ENCODE measurements around the gene TRMU.
"Not testable (repeated sequence)": the region's sequence is repeated elsewhere in the genome, so short reads cannot be mapped to it uniquely, and the experiment has no call there.

Gene TRMU

DNA sequence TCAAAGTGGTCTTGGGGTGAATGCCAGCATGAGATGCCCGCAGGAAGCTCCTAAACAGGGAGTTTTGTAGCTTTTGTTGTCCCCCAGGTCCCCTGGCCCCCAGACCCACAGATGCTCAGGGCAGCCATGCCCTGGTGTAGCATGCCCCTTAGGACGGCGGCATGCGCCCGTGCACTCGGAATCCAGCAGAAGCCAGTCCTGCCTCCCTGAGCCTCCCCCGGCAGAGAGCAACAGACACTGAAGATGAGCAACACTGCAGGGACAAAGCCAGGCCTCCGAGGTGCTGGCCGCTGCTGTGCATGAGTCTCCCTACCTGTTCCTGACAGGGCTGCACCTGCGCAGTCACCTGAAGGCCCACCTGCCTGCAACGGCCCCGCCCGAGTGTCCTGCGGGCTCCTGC is 59.1 kb downstream of the TRMU start:
- TF ChIP-seq SNAI2 (CRISPR knock-in tag; IDR thresholded peaks at IDR 0.05): no peak
- TF ChIP-seq ISL1 (CRISPR knock-in tag; IDR thresholded peaks at IDR 0.05): no peak
- no peak for ATAC-seq

DNA sequence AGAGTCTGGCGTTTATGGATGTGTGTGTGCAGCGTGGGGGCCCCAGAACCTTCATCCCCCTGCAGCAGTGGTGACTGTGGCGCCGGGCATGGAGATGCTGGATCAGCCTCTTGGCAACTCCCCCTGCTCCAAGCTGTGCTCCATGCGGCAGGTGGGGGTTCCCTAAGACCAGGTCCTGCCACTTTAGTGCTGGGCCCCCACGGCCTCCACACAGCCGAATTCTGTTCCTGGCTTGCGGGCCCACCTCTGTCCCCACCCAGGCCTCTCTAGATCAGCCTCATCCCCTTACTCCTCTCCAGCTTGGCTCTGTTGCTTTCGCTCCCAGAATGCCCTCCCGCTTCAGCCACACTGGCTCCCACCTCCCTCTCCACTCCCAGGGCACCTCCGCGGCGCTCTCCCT is 59.6 kb downstream of the TRMU start:
- TF ChIP-seq ZFP30 (CRISPR knock-in tag; IDR thresholded peaks at IDR 0.05): no peak
- no peak for TF ChIP-seq ZFP3 (CRISPR knock-in tag; IDR thresholded peaks at IDR 0.05)
- no peak for TF ChIP-seq ARNTL (CRISPR knock-in tag; IDR thresholded peaks at IDR 0.05; ENCODE audit: borderline replicate concordance, low read depth)

DNA sequence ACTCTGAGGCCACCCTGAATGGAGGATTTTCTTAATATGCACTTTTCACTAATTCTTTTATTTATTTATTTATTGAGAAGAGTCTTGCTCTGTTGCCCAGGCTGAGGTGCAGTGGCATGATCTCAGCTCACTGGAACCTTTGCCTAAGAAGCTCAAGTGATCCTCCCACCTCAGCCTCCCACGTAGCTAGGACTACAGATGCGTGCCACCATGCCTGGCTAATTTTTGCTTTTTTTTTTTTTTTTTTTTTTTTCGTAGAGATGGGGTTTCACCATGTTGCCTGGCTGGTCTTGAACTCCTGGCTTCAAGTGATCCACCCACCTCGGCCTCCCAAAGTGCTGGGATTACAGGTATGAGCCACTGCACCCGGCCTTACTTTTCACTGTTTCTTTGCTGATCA is 61.5 kb downstream of the TRMU start:
- ATAC-seq: not testable (repeated sequence)

More for the DNA sequence above, 59.6 kb downstream of the TRMU start:
- no peak for ATAC-seq

DNA sequence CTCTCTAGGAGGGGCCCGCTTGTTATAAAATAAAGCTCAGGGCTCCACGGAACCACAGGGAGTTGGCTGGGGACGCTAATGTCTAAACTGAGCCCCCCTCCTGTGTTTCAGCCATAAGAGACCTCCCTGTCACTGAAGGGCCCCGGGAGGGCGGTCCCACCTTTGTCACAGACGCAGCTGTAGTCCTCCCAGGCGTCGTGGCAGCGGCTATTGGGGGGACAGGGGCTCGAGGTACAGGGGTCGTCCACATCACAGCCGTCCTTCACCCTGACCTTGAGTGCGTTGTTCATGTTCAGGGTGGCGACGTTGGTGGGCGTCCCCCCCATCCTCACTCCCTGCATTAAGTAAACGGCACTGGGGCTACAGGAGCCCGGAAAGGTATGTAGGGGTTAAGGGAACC is 62.0 kb downstream of the TRMU start:
- no peak for TF ChIP-seq ISL1 (CRISPR knock-in tag; IDR thresholded peaks at IDR 0.05)
- no peak for TF ChIP-seq GLIS3 (CRISPR knock-in tag; IDR thresholded peaks at IDR 0.05)
- TF ChIP-seq SNAI2 (CRISPR knock-in tag; IDR thresholded peaks at IDR 0.05): no peak
- TF ChIP-seq ZNF70 (CRISPR knock-in tag; IDR thresholded peaks at IDR 0.05): no peak
- no peak for ATAC-seq

DNA sequence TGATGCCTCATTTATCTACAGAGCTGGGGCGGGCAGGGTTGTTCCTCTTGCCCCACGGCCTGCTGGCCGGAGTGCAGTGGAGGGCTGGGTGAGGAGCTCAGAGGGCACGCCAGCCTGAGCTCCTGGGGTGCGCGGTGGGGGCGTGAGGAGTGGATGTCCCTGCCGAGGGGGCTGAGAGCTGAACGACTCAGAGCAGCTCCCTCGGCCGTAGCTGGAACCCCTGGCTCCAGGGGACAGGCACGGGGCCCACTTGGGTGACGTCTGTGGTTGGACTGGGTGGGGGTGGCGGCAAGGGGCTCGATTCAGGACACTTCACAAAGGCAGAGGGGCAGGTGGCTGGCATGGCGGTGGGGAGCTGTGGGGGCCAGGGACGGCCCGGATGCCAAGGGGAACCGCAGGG is 62.4 kb downstream of the TRMU start:
- no peak for TF ChIP-seq SNAI2 (CRISPR knock-in tag; IDR thresholded peaks at IDR 0.05)
- ATAC-seq: no peak

DNA sequence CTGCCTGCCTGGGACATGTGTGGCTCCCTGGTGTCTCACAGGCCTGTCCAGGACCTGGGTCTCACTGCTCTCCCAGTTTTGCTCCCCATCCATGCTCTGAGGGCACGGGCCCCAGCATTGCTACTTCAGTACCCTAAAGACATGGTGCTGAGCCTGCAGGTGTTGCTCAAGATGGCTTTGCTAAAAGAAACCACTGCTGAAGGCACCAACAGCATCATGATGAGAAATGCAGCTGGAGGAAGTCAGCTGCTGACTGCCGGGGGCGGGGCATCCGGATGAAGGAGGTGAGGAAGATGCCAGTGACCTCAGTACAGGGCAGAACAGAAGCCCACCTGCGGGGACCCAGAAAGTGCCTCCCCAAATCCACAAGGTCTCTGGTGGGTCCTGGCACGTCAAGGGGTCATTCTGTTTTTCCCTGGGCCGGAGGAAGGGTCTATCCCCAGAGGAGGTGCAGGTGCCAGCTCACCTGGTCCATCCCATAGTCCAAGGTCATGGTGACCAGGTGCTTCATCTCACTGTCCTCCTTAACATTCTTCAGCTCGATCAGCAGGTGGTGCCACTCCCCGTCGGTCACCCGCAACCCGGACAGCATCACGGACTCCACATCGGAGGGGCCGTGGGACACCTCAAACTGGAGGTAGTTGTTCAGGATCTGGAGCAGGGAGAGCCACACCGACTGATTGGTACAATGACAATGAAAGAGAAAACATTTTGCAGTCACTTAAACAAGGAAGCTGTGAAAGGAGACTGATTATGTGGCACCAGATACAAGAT is 63.9 kb downstream of the TRMU start:
- no peak for ATAC-seq
- TF ChIP-seq ZNF8 (CRISPR knock-in tag; IDR thresholded peaks at IDR 0.05) (no peak), ARNTL (CRISPR knock-in tag; IDR thresholded peaks at IDR 0.05; ENCODE audit: borderline replicate concordance, low read depth) (no peak), TOX (CRISPR knock-in tag; IDR thresholded peaks at IDR 0.05; ENCODE audit: borderline replicate concordance) (no peak), CSDC2 (CRISPR knock-in tag; IDR thresholded peaks at IDR 0.05) (no peak), ZNF70 (CRISPR knock-in tag; IDR thresholded peaks at IDR 0.05) (no peak), ZFP3 (CRISPR knock-in tag; IDR thresholded peaks at IDR 0.05) (no peak), OSR1 (CRISPR knock-in tag; IDR thresholded peaks at IDR 0.05) (no peak)
- TF ChIP-seq, protein P1, sequence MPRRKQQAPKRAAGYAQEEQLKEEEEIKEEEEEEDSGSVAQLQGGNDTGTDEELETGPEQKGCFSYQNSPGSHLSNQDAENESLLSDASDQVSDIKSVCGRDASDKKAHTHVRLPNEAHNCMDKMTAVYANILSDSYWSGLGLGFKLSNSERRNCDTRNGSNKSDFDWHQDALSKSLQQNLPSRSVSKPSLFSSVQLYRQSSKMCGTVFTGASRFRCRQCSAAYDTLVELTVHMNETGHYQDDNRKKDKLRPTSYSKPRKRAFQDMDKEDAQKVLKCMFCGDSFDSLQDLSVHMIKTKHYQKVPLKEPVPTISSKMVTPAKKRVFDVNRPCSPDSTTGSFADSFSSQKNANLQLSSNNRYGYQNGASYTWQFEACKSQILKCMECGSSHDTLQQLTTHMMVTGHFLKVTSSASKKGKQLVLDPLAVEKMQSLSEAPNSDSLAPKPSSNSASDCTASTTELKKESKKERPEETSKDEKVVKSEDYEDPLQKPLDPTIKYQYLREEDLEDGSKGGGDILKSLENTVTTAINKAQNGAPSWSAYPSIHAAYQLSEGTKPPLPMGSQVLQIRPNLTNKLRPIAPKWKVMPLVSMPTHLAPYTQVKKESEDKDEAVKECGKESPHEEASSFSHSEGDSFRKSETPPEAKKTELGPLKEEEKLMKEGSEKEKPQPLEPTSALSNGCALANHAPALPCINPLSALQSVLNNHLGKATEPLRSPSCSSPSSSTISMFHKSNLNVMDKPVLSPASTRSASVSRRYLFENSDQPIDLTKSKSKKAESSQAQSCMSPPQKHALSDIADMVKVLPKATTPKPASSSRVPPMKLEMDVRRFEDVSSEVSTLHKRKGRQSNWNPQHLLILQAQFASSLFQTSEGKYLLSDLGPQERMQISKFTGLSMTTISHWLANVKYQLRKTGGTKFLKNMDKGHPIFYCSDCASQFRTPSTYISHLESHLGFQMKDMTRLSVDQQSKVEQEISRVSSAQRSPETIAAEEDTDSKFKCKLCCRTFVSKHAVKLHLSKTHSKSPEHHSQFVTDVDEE (CRISPR knock-in tag; IDR thresholded peaks at IDR 0.05): no peak
- TF ChIP-seq, protein P2, sequence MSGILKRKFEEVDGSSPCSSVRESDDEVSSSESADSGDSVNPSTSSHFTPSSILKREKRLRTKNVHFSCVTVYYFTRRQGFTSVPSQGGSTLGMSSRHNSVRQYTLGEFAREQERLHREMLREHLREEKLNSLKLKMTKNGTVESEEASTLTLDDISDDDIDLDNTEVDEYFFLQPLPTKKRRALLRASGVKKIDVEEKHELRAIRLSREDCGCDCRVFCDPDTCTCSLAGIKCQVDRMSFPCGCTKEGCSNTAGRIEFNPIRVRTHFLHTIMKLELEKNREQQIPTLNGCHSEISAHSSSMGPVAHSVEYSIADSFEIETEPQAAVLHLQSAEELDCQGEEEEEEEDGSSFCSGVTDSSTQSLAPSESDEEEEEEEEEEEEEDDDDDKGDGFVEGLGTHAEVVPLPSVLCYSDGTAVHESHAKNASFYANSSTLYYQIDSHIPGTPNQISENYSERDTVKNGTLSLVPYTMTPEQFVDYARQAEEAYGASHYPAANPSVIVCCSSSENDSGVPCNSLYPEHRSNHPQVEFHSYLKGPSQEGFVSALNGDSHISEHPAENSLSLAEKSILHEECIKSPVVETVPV (CRISPR knock-in tag; IDR thresholded peaks at IDR 0.05): no peak
- TF ChIP-seq, protein P3, sequence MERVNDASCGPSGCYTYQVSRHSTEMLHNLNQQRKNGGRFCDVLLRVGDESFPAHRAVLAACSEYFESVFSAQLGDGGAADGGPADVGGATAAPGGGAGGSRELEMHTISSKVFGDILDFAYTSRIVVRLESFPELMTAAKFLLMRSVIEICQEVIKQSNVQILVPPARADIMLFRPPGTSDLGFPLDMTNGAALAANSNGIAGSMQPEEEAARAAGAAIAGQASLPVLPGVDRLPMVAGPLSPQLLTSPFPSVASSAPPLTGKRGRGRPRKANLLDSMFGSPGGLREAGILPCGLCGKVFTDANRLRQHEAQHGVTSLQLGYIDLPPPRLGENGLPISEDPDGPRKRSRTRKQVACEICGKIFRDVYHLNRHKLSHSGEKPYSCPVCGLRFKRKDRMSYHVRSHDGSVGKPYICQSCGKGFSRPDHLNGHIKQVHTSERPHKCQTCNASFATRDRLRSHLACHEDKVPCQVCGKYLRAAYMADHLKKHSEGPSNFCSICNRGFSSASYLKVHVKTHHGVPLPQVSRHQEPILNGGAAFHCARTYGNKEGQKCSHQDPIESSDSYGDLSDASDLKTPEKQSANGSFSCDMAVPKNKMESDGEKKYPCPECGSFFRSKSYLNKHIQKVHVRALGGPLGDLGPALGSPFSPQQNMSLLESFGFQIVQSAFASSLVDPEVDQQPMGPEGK (CRISPR knock-in tag; IDR thresholded peaks at IDR 0.05; ENCODE audit: borderline replicate concordance): no peak

DNA sequence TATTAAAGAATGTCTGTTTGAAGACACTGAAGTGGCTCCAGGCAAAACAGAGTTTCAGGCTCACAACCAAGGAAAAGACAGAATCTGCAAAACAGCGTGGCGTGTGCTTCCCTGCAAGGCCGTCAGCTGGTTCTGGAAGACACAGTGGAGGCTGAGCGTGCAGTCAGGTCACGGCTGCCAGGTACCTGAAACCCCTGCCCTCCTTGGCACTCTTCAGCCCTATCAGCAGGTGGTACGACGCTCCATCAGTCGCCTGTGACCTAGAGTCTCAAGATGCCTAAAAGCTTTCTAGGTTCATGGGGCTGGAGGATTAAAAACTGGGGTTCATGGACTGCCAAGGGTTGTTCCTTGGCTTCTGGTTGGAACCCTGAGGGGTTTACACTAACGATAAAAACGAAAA is 65.9 kb downstream of the TRMU start:
- ATAC-seq: no peak
- TF ChIP-seq ZC3H10 (CRISPR knock-in tag; IDR thresholded peaks at IDR 0.05) (no peak), ARNTL (CRISPR knock-in tag; IDR thresholded peaks at IDR 0.05; ENCODE audit: borderline replicate concordance, low read depth) (no peak), PPARA (CRISPR knock-in tag; IDR thresholded peaks at IDR 0.05; ENCODE audit: borderline replicate concordance) (no peak), TOX (CRISPR knock-in tag; IDR thresholded peaks at IDR 0.05; ENCODE audit: borderline replicate concordance) (no peak), CSDC2 (CRISPR knock-in tag; IDR thresholded peaks at IDR 0.05) (no peak), ZNF565 (CRISPR knock-in tag; conservative IDR thresholded peaks at IDR 0.05; ENCODE audit: low read depth) (no peak), ZFP3 (CRISPR knock-in tag; IDR thresholded peaks at IDR 0.05) (no peak), ESRRG (CRISPR knock-in tag; IDR thresholded peaks at IDR 0.05) (no peak), SNAI2 (CRISPR knock-in tag; IDR thresholded peaks at IDR 0.05) (no peak)
- TF ChIP-seq, protein P1 (CRISPR knock-in tag; IDR thresholded peaks at IDR 0.05): no peak
- TF ChIP-seq, protein P4, sequence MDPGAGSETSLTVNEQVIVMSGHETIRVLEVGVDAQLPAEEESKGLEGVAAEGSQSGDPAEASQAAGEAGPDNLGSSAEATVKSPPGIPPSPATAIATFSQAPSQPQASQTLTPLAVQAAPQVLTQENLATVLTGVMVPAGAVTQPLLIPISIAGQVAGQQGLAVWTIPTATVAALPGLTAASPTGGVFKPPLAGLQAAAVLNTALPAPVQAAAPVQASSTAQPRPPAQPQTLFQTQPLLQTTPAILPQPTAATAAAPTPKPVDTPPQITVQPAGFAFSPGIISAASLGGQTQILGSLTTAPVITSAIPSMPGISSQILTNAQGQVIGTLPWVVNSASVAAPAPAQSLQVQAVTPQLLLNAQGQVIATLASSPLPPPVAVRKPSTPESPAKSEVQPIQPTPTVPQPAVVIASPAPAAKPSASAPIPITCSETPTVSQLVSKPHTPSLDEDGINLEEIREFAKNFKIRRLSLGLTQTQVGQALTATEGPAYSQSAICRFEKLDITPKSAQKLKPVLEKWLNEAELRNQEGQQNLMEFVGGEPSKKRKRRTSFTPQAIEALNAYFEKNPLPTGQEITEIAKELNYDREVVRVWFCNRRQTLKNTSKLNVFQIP (CRISPR knock-in tag; IDR thresholded peaks at IDR 0.05; ENCODE audit: borderline replicate concordance, low read depth): no peak
